ENCODE data around the gene AGPAT1.
A peak's percentile ranks its signal among the peaks of the same experiment; 100 is the strongest.
"Not testable (repeated sequence)": the region's sequence is repeated elsewhere in the genome, so short reads cannot be mapped to it uniquely, and the experiment has no call there.

The AGPAT1 gene

DNA sequence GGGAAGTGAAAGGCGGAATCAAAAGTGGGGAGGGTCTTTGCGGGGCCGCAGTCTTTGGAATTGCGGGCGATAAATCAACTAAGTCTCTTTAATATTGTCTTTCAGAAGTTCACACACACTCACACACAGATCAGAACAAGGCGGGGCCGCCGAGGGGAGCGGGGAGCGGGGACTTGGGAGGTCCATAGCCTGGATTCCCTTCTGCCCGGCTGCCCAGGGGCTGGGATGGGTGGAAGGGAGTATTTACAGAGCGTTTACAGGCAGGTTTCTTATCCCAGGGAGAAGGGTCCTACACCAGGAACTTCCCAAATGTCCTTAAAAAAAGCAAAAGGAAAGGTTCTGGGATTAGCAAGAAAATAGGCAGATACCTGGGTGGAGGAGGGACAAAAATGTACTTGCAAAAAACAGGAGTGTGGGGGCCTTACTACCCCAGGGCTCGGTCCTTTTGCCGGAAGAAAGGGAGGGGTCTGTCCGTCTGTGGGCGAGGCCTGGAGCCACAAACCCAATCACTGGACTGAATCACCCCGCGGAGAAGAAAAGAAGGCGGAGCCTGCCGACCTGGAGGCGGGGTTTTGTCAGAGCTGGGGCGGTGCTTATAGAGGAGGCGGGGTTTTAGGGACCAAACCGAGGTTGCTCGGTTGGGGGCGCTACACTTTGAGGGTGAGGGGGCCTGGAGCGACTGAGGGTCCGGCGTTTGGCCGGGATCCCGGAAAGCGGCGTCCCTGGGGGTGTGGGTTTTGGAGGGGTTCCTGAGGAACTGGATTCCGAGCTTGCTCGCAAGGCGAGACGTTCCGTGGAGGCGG, 27.4 kb downstream of the AGPAT1 start:
- DNase-seq (ENCODE audit: low read depth): peak; percentile 38

DNA sequence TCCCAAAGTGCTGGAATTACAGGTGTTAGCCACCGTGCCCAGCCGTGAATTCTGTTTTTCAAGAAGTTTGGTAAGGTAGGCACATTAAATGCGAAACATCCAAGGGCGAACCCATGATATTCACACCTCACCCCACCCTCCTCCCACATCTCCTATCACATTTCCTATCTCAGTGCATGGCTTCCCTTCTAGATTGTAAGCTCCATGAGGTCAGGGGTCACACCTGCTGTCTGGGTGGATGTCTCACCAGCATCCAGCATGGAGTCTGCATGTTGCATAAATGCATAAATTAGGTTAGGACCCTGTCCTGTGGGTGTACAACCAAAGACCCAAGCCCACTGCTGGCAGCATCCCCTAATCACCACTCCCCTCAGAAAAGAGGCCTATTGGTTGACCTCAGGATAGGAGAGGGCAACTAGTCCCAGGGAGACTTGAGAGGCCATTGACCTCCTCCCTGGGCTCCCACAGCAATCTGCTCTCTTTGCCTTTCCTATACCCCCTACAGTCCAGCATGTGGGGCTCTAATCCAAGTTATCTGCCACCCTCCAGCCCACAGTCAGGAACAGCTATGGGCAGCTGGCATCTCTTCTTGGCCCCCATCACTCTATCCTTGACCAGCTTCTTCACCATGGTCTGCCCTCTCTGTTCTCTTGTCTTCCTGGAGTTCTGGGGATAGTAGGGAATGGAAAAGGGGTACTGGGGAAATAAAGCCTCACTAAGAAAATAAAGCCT, 28.3 kb downstream of the AGPAT1 start:
- DNase-seq (ENCODE audit: low read depth): no peak

GRCh38 chr6:32146687-32147086, 29.2 kb downstream of the AGPAT1 start:
- no peak for DNase-seq (ENCODE audit: low read depth)

GRCh38 chr6:32146287-32146686, 29.6 kb downstream of the AGPAT1 start:
- no peak for DNase-seq (ENCODE audit: low read depth)

- DNase-seq (ENCODE audit: low read depth): not testable (repeated sequence)
Observed at GRCh38 chr6:32144238-32144637, 31.6 kb downstream of the AGPAT1 start.

DNA sequence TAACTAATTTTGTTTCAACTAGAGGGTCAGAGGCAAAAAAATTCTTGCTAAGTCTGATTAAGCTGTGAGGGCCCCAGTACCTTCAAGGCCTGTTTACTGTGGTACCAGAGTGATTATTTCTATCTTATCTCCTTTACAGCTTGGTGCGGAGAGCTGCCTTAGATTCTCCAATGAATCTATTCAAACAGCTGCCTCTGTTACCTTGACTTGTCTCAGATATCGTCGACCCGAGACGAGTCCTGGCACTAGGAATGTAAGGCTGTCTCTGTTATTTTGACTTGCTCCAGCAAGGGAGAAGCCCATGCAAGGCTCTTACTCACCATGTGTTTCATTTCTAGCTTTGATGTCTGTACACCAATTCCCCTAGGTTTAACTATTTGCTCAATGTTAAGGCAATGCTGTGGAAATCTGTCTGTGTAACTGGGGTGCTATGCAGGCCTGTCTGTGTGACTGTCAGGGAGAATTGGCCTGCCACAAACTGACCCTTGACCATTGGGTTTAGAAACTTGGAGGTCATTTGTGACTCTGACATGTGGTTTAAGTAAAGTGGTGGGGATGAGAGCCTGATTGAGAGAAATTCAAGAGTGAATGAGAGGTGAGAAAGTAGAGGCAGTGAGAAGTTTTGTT, 35.4 kb downstream of the AGPAT1 start:
- no peak for DNase-seq (ENCODE audit: low read depth)

DNA sequence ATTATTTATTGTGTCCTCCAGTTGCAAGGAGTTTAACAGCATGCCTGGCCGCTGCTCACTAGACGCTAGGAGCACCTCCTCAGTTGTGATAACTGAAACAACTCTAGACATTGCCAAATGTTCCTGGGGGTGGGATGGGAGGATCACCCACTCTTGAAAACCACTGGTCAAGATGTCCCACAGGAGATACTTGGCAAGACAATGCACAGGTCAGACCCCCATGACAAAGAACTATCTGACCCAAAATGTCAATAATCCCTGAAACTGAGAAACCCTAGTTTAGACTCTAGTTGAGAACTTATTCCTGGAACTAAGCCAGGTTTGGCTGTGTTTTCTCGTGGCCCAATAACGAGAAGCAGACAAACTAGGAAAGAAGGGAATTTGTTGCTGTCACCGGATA, 36.3 kb downstream of the AGPAT1 start:
- no peak for DNase-seq (ENCODE audit: low read depth)

DNA sequence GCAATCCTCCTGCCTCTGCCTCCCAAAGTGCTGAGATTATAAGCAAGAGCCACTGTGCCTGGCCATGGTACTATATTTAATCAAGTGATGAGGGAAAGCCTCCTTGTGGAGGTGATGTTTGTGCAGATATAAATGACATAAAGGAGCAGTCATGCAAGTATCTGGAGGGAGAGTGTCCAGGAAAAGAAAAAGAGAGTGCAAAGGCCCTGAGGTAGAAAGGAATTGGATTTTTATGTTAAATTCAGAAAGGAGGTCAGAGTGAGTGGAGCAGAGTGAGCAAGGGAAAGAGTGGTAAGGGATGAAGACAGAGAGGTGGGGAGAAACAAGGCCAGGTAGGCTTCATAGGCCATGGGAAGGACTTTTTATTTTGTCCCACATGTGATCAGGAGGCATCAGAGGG, 38.4 kb downstream of the AGPAT1 start:
- DNase-seq (ENCODE audit: low read depth): no peak

- DNase-seq (ENCODE audit: low read depth): no peak
Observed at GRCh38 chr6:32133786-32134185, 42.1 kb downstream of the AGPAT1 start.

GRCh38 chr6:32132110-32132509, 43.8 kb downstream of the AGPAT1 start:
- no peak for DNase-seq (ENCODE audit: low read depth)

GRCh38 chr6:32131439-32131948, 44.4 kb downstream of the AGPAT1 start:
- no peak for DNase-seq (ENCODE audit: low read depth)

GRCh38 chr6:32129297-32130088, 46.4 kb downstream of the AGPAT1 start:
- DNase-seq (ENCODE audit: low read depth): no peak

GRCh38 chr6:32128751-32129296, 47.1 kb downstream of the AGPAT1 start:
- no peak for DNase-seq (ENCODE audit: low read depth)

DNA sequence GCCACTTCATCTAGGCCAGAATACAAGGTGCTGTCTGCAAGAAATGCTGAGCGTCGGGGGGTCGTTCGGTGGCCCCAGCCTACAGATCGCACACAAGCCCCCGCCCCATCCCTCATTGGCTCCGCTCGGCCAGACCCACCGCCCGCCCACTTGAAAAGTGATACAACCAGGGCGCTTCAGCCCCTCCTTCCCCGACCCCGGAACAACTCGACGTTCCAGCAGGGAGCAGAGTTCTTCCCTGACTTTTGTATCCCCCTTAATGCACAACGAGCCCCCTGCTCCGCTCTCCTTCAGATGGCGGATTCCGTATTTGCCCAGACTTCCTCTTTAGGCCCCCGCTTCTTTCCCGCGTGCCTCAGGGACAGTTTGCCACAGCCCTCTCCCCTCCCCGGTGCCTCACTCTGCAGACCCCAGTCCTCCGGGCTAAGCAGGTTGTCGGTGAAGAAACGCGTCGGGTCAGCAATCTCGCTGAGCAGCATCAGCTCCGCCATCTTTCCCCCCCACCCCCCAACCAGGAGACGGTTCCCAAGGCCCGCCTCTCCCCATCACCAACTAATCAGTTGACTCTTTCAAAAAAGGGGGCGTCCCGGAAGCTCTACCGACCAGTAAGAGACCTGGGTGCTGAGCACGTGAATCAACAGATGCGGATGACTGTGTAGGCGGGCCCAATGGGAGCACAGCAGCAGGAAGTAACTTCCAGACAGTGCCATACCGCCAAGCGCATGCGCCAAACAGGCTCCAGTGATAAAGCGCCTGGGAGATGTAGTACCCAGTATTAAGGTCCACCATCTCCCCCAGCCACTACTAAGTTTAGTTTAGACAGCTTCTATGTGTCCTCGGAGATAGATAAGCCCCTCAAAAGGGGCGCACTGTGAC, 47.9 kb downstream of the AGPAT1 start, which contains the start of gene ATF6B:
ATF6B (minus strand) TSS at position 530 of the 876 bp plus-strand sequence; CDS start at position 491, 39 bp downstream.
- peak; percentile 90 for DNase-seq (ENCODE audit: low read depth)

GRCh38 chr6:32127409-32127716, 48.5 kb downstream of the AGPAT1 start:
- no peak for DNase-seq (ENCODE audit: low read depth)

GRCh38 chr6:32126880-32127279, 49.0 kb downstream of the AGPAT1 start:
- no peak for DNase-seq (ENCODE audit: low read depth)

DNA sequence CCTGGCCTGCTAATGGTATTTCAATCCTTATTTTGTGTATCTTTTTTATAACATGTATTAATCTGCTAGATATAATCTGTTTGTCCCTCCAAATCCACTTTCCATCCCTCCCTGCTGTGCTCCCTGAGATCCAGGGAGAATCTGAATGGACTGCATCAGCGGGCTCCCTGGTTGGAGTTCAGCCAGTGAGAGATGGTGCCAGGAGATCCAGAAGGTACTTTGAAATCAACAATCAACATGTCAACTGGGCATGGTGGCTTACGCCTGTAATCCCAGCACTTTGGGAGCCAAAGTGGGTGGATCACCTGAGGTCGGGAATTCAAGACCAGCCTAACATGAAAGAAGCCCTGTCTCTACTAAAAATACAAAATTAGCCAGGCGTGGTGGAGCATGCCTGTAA, 52.2 kb downstream of the AGPAT1 start:
- no peak for DNase-seq (ENCODE audit: low read depth)

DNA sequence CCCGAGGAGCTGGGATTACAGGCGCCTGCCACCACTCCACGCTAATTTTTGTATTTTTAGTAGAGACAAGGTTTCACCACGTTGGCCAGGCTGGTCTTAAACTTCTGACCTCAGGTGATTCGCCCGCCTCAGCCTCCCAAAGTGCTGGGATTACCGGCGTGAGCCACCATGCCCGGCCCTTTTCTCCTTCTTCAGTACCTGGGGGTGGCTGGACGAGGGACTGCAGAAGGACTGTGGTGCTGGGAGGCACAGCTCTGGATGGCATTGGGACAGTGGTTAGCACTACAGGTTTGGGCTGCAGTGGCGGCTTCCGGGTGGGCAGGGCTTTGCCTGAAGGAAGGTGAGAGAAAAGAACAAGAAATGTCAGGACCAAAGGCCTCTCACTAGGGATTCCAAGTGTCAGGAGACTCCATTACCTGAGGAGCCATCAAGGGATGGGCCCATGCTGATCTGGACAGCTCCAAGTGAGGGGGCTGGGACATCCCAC, 55.3 kb downstream of the AGPAT1 start:
- no peak for DNase-seq (ENCODE audit: low read depth)

GRCh38 chr6:32118782-32119628, 56.9 kb downstream of the AGPAT1 start:
- DNase-seq (ENCODE audit: low read depth): peak; percentile 41

Data from stimulated activated CD8-positive, alpha-beta memory T cell treated with anti-CD3 and anti-CD28 coated beads, Interleukin-12 subunit alpha, Interleukin-12 subunit beta, amount 100 ng/mL, for 4 hours (primary cell).